ENCODE data around the gene ITPKA.
A peak's percentile ranks its signal among the peaks of the same experiment; 100 is the strongest.

Gene ITPKA

DNA sequence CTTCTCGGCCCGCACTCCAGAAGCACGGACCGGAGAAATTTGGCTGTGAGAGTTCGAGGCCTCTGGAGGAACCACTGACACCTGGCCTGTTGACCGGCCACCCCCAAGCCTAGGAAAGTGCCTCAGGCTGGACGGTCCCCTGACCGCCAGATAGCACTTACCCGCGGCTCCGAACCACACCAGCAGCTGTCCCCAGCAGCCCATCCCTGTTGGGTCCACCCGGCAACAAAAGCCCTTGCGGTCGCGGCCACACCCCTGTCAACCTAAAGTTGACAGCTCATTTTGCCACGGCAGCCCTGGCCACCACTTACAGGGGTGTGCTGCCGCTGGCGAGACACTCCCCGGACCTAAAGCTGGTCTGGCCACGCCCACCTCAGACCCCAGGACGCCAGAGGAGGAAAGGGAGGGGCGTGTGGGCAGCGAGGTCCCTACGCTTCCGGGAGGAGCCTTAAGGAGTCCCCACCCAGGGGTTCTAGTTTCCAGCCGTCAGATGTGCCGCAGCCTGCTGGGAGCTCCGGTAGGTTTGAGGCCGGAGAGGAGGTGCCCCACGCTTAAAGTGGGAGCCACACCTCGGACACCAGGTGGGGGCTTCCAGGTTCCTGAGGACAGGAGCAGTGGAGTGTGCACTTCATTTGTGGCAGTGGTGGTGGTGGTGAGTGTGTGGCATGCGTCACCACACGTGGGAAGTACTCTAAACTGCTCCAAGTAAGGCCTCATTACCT is 20.0 kb downstream of the ITPKA start, which contains the start of gene LTK:
Gene LTK, minus strand, starts transcription at position 322 of the 722 bp plus-strand sequence. Its CDS starts 118 bp downstream, at position 204.
- Histone ChIP-seq H3K27me3 (ENCODE audit: control insufficient read depth, insufficient read depth, low read length) (peaks cover 51% of the 10 kb centered on the region), H3K4me1 (ENCODE audit: control insufficient read depth, insufficient read depth, low read length) (peaks cover 3% of the 10 kb centered on the region), H3K4me3 (ENCODE audit: low read depth, low read length) (peak within 1 kb of the TSS; percentile 80), H3K36me3 (ENCODE audit: control insufficient read depth, insufficient read depth, low read length) (peaks cover 12% of the 10 kb centered on the region), H3K9me3 (ENCODE audit: control insufficient read depth, insufficient read depth, low read length) (no peaks in the 10 kb centered on the region), H3K9ac (ENCODE audit: low read depth, low read length) (no peak within 1 kb of the TSS)

DNA sequence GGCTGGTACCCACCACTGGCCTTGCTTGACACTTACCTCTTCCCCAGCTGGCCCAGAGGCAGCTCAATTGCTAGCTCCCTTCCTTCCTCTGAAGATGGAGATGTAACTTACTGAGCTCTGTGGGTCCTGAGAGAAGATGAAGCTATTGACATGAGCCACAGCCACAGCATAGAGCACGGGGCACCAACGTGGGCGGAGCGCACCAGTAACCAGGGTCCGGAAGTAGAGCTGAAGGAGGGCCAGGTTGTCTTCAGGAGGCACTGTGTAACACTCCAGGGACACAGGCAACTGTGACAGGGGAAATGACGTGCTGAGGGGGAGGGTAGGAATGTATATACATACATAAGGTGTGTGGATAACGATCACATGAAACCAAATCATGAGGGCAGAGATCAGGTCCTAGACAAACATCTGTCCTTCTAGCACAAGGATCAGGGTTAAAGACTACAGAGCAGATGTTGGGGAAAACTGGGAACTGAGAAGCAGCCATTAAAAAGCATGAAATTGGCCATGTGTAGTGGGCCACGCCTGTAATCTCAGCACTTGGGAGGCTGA is 24.3 kb downstream of the ITPKA start:
- Histone ChIP-seq H3K27me3 (ENCODE audit: control insufficient read depth, insufficient read depth, low read length) (peaks cover 12% of the 10 kb centered on the region), H3K4me3 (ENCODE audit: low read depth, low read length) (no peak overlapping the region), H3K9me3 (ENCODE audit: control insufficient read depth, insufficient read depth, low read length) (no peaks in the 10 kb centered on the region), H3K9ac (ENCODE audit: low read depth, low read length) (no peak overlapping the region), H3K36me3 (ENCODE audit: control insufficient read depth, insufficient read depth, low read length) (peaks cover 24% of the 10 kb centered on the region), H3K4me1 (ENCODE audit: control insufficient read depth, insufficient read depth, low read length) (no peaks in the 10 kb centered on the region)

DNA sequence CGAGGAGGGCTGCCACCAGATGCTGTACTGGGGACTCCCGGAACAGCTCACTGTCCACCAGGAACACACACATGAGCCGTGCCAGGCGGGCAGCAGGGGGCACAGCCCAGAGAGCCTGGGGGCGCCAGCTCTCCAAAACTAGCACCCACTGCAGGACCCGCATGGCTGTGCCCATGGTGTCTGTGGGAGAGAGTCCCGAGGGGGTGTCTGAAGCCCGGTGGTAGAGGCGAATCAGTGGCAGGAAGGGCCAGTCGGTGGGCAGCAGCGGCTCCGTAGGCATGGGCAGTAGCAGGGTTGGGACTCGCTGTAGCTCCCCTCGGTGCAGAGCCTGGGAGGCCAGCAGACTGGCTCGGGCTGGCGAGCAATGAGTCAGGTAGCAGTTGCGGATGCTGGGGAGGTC is 27.0 kb downstream of the ITPKA start:
- H3K27me3 ChIP-seq (ENCODE audit: control insufficient read depth, insufficient read depth, low read length): no peaks in the 10 kb centered on the region
- peaks cover 38% of the 10 kb centered on the region for H3K36me3 ChIP-seq (ENCODE audit: control insufficient read depth, insufficient read depth, low read length)
- H3K4me3 ChIP-seq (ENCODE audit: low read depth, low read length): no peak overlapping the region
- no peaks in the 10 kb centered on the region for H3K4me1 ChIP-seq (ENCODE audit: control insufficient read depth, insufficient read depth, low read length)
- H3K9ac ChIP-seq (ENCODE audit: low read depth, low read length): no peak overlapping the region
- H3K9me3 ChIP-seq (ENCODE audit: control insufficient read depth, insufficient read depth, low read length): no peaks in the 10 kb centered on the region

DNA sequence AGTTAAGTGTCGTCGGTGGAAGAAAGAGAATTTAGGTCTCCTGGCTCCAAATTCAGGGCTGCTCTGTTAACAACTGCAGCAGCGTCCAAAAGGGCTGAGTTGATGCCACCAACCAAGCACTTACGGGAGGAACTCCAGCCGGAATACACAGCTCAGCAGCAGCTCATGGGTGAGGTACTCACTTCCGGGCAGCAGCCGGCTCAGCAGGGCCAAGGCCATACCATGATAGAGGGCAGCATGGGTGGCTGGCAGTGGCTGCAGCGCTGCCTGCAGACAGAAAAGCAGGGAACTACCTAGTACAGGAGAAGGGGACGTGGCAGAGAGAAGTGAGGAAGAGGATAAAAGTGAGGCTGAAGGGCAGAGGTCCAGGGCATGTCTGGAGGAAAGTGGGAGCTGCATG is 27.9 kb downstream of the ITPKA start:
- no peaks in the 10 kb centered on the region for H3K9me3 ChIP-seq (ENCODE audit: control insufficient read depth, insufficient read depth, low read length)
- no peak overlapping the region for H3K4me3 ChIP-seq (ENCODE audit: low read depth, low read length)
- no peaks in the 10 kb centered on the region for H3K27me3 ChIP-seq (ENCODE audit: control insufficient read depth, insufficient read depth, low read length)
- no peaks in the 10 kb centered on the region for H3K4me1 ChIP-seq (ENCODE audit: control insufficient read depth, insufficient read depth, low read length)
- H3K36me3 ChIP-seq (ENCODE audit: control insufficient read depth, insufficient read depth, low read length): peaks cover 41% of the 10 kb centered on the region
- no peak overlapping the region for H3K9ac ChIP-seq (ENCODE audit: low read depth, low read length)

DNA sequence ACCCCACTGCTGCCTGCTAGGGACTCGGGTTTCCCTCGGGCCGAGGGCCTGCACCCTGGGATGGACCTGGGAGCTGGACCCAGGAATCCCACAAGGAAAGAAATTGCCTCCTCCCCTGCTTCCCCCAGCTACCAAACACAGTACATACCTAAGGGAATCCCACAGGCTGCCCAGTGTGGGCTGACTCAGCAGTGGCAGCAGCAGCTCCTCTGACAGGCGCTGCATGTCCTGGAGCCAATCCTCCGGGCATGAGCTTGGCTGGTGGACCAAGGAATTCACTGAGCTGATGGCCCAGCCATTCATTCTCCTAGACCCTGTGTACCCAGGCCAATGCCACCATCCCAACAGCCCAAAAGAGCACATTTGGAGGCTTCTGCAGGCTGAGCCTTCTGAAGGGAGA is 29.4 kb downstream of the ITPKA start:
- Histone ChIP-seq H3K9me3 (ENCODE audit: control insufficient read depth, insufficient read depth, low read length) (no peaks in the 10 kb centered on the region), H3K9ac (ENCODE audit: low read depth, low read length) (no peak overlapping the region), H3K4me1 (ENCODE audit: control insufficient read depth, insufficient read depth, low read length) (no peaks in the 10 kb centered on the region), H3K4me3 (ENCODE audit: low read depth, low read length) (no peak overlapping the region), H3K27me3 (ENCODE audit: control insufficient read depth, insufficient read depth, low read length) (no peaks in the 10 kb centered on the region), H3K36me3 (ENCODE audit: control insufficient read depth, insufficient read depth, low read length) (peaks cover 43% of the 10 kb centered on the region)

DNA sequence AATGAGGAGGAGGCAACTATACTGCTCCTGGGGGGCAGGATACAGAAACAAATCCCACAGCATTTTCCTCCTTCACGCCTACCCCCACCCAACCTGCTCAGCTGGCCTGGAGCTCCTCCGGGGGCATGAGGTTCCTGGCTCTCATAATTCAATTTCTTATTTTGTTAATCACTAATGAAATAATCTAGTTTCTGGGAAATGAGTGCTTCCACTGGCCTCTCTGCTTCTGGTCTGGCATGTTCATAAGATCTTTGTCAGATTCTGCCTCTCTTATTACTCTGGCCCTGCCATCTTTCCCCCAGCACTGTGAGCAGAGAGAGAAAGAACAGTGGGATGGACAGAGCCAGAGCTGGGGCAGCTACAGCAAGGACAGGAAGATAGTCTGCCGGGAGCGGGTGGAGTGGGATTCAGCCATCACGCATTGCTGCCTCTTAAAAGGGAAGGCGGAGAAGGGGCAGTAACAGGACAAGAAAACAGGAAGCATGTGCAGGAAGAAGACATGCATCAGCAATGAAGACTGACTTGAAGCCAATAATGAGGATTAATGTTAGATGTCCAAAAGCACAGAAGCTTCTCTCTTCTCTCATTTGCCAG is 36.8 kb downstream of the ITPKA start:
- Histone ChIP-seq H3K36me3 (ENCODE audit: control insufficient read depth, insufficient read depth, low read length) (peaks cover 49% of the 10 kb centered on the region), H3K4me1 (ENCODE audit: control insufficient read depth, insufficient read depth, low read length) (no peaks in the 10 kb centered on the region), H3K9me3 (ENCODE audit: control insufficient read depth, insufficient read depth, low read length) (no peaks in the 10 kb centered on the region), H3K4me3 (ENCODE audit: low read depth, low read length) (no peak overlapping the region), H3K27me3 (ENCODE audit: control insufficient read depth, insufficient read depth, low read length) (no peaks in the 10 kb centered on the region), H3K9ac (ENCODE audit: low read depth, low read length) (no peak overlapping the region)

DNA sequence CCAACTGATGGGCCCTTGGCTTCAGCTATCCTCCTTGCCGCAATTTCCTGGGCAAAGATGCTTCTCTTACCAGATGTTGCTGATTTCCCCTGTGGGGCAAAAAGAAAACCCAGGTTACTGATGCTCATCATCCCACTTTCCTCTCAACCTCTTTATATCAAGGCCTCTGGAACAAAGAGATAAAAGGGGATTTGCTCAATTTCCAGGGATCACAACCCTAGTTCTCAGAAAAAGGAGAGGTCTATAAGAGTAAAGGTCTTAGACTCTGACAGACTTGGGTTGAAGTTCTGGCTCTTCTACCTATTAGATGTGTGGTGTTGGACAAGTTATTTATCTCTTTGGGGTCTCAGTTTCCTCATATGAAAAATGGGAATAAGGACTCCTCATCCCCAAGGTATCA is 41.9 kb downstream of the ITPKA start:
- H3K36me3 ChIP-seq (ENCODE audit: control insufficient read depth, insufficient read depth, low read length): peaks cover 23% of the 10 kb centered on the region
- no peaks in the 10 kb centered on the region for H3K4me1 ChIP-seq (ENCODE audit: control insufficient read depth, insufficient read depth, low read length)
- H3K9ac ChIP-seq (ENCODE audit: low read depth, low read length): no peak overlapping the region
- H3K9me3 ChIP-seq (ENCODE audit: control insufficient read depth, insufficient read depth, low read length): no peaks in the 10 kb centered on the region
- H3K27me3 ChIP-seq (ENCODE audit: control insufficient read depth, insufficient read depth, low read length): no peaks in the 10 kb centered on the region
- no peak overlapping the region for H3K4me3 ChIP-seq (ENCODE audit: low read depth, low read length)

DNA sequence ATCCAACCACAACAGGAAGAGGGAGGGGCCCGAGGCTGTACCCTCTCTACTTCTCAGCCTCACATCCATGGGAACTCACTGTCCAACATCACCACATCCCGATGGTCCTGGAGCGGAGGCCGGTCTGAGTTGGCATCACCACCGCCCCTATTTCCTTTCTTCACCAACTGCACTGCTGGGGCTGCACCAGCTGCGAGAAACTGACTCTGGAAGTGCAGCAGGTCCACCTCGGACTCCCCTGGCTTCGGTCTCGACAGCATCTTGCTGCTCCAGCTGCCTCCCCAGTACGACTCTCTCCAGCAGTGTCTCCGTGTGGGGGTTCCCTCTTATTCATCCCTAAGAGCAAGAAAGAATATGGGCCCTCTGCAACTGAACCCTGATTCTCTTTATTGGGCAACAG is 43.2 kb downstream of the ITPKA start:
- peaks cover 19% of the 10 kb centered on the region for H3K36me3 ChIP-seq (ENCODE audit: control insufficient read depth, insufficient read depth, low read length)
- no peak overlapping the region for H3K9ac ChIP-seq (ENCODE audit: low read depth, low read length)
- H3K4me1 ChIP-seq (ENCODE audit: control insufficient read depth, insufficient read depth, low read length): no peaks in the 10 kb centered on the region
- H3K4me3 ChIP-seq (ENCODE audit: low read depth, low read length): no peak overlapping the region
- no peaks in the 10 kb centered on the region for H3K9me3 ChIP-seq (ENCODE audit: control insufficient read depth, insufficient read depth, low read length)
- H3K27me3 ChIP-seq (ENCODE audit: control insufficient read depth, insufficient read depth, low read length): no peaks in the 10 kb centered on the region

DNA sequence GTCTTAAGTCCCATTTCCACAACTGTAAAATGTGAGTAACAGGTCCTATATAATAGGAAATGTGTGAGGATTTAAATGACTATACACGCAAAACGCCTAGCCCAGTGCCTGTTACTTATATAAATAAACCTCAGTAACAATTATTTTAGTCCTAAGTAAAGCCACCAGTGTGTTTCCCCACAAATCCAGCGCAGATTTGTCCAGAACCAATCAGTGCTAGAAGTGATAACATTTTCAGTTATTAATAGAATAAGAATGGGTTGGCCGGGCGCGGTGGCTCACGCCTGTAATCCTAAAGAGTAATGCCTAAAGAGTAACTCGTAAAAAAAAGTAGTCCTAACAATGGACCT is 49.8 kb downstream of the ITPKA start:
- Histone ChIP-seq H3K4me3 (ENCODE audit: low read depth, low read length) (peak overlapping the region; percentile 98), H3K36me3 (ENCODE audit: control insufficient read depth, insufficient read depth, low read length) (no peaks in the 10 kb centered on the region), H3K27me3 (ENCODE audit: control insufficient read depth, insufficient read depth, low read length) (no peaks in the 10 kb centered on the region), H3K4me1 (ENCODE audit: control insufficient read depth, insufficient read depth, low read length) (no peaks in the 10 kb centered on the region), H3K9me3 (ENCODE audit: control insufficient read depth, insufficient read depth, low read length) (no peaks in the 10 kb centered on the region), H3K9ac (ENCODE audit: low read depth, low read length) (peak overlapping the region; percentile 98)

DNA sequence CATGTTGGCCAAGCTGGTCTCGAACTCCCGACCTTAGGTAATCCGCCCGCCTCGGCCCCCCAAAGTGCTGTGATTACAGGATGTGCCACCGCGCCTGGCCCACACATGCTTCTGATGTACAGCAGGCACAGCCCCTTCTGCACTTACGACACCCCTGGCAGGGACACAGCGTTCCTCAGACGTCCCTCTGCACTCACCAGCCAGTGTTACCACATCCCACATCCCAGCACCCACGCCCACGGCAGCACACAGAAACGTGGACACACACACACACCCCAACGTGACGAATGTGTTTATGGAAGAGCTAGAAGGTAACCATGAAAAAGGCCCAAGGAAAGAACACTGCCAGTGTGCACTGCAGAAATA is 51.0 kb downstream of the ITPKA start:
- H3K9ac ChIP-seq (ENCODE audit: low read depth, low read length): no peak overlapping the region
- no peak overlapping the region for H3K4me3 ChIP-seq (ENCODE audit: low read depth, low read length)
- no peaks in the 10 kb centered on the region for H3K9me3 ChIP-seq (ENCODE audit: control insufficient read depth, insufficient read depth, low read length)
- H3K27me3 ChIP-seq (ENCODE audit: control insufficient read depth, insufficient read depth, low read length): no peaks in the 10 kb centered on the region
- no peaks in the 10 kb centered on the region for H3K36me3 ChIP-seq (ENCODE audit: control insufficient read depth, insufficient read depth, low read length)
- H3K4me1 ChIP-seq (ENCODE audit: control insufficient read depth, insufficient read depth, low read length): no peaks in the 10 kb centered on the region

DNA sequence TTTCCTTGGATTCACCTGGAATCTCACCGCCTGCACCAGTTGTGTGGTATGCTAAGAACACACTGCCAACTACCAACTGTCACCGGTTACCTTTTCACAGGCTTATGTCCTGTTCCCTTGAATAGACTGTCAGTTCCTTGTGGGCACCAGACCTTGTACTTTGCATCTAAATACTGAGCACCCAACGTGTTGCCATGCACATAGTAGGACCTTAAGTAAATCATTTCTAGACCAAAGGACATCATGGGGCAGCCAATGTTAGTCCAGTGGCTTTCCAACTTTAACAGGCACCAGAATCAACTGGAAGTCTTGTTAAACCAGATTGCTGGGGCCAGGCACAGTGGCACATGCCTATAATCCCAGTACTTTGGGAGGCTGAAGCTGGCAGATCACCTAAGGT is 51.5 kb downstream of the ITPKA start:
- Histone ChIP-seq H3K4me1 (ENCODE audit: control insufficient read depth, insufficient read depth, low read length) (no peaks in the 10 kb centered on the region), H3K9ac (ENCODE audit: low read depth, low read length) (no peak overlapping the region), H3K4me3 (ENCODE audit: low read depth, low read length) (no peak overlapping the region), H3K27me3 (ENCODE audit: control insufficient read depth, insufficient read depth, low read length) (no peaks in the 10 kb centered on the region), H3K9me3 (ENCODE audit: control insufficient read depth, insufficient read depth, low read length) (no peaks in the 10 kb centered on the region), H3K36me3 (ENCODE audit: control insufficient read depth, insufficient read depth, low read length) (no peaks in the 10 kb centered on the region)
